ENCODE measurements around the gene SPECC1L. TPM values are rescaled to one million over a fixed set of nuclear protein-coding genes. Genes with fewer than 3 reads are reported as not detected.

SPECC1L gene
- total and polyA plus RNA-seq, 10 donors: 5.0 to 65.4 (median 41.5) TPM

GRCh38 chr22:24451162-24451561 lies 180.5 kb downstream of the SPECC1L start:
- H3K4me3 ChIP-seq: no peak overlapping the region
- no peaks in the 10 kb centered on the region for H3K27me3 ChIP-seq (replicated peaks in 1 of 7)
- intact Hi-C loops (cut with DNase I; ENCODE audit: low total_unique reads): no loop called here
- H3K9me3 ChIP-seq: peaks cover 0 to 14% (median 7%) of the 10 kb centered on the region in 8 donors
- H3K36me3 ChIP-seq: no peaks in the 10 kb centered on the region
- DNase-seq: no peak
- peak overlapping the region in 3 of 8 donors; percentile 3 to 48 (median 26) for H3K27ac ChIP-seq
- peaks cover 0 to 41% (median 24%) of the 10 kb centered on the region in 6 donors for H3K4me1 ChIP-seq
- no peak for TF ChIP-seq POLR2A (IDR thresholded peaks at IDR 0.05)

GRCh38 chr22:24453853-24454252 lies 183.2 kb downstream of the SPECC1L start:
- intact Hi-C loops (cut with DNase I; ENCODE audit: low total_unique reads): no loop called here

DNA sequence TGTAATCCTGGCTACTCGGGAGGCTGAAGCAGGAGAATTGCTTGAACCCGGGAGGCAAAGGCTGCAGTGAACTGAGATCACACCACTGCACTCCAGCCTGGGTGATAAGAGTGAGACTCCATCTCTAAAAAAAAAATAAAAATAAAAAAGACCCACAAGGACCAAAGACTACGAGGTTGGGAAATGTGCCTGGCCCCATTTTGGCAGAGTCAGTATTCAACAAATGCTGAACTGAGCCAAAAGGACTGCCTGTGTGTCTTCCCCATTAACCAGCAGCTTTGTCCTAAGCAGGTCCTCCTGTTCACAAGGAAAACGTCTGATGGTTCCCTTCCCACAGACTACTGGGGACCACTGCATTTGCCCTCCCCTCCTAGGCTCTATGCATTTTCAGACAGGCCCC lies 184.4 kb downstream of the SPECC1L start:
- peaks cover 0 to 35% (median 28%) of the 10 kb centered on the region in 6 donors for H3K4me1 ChIP-seq
- H3K9me3 ChIP-seq: peaks cover 0 to 14% (median 7%) of the 10 kb centered on the region in 8 donors
- no peaks in the 10 kb centered on the region for H3K27me3 ChIP-seq (replicated peaks in 1 of 7)
- H3K4me3 ChIP-seq: no peak overlapping the region
- TF ChIP-seq, protein P1, sequence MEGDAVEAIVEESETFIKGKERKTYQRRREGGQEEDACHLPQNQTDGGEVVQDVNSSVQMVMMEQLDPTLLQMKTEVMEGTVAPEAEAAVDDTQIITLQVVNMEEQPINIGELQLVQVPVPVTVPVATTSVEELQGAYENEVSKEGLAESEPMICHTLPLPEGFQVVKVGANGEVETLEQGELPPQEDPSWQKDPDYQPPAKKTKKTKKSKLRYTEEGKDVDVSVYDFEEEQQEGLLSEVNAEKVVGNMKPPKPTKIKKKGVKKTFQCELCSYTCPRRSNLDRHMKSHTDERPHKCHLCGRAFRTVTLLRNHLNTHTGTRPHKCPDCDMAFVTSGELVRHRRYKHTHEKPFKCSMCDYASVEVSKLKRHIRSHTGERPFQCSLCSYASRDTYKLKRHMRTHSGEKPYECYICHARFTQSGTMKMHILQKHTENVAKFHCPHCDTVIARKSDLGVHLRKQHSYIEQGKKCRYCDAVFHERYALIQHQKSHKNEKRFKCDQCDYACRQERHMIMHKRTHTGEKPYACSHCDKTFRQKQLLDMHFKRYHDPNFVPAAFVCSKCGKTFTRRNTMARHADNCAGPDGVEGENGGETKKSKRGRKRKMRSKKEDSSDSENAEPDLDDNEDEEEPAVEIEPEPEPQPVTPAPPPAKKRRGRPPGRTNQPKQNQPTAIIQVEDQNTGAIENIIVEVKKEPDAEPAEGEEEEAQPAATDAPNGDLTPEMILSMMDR (IDR thresholded peaks at IDR 0.05 in 8 of 11, conservative IDR thresholded peaks at IDR 0.05 in 3 of 11): no peak
- TF ChIP-seq POLR2A (IDR thresholded peaks at IDR 0.05) (no peak), POLR2AphosphoS5 (IDR thresholded peaks at IDR 0.05) (no peak)
- H3K27ac ChIP-seq: peak overlapping the region in 3 of 8 donors; percentile 4 to 48 (median 47)
- intact Hi-C loops (cut with DNase I; ENCODE audit: low total_unique reads): no loop called here
- 70 to 83% (median 79%) methylated on average over 4 of the region's 4 CpGs for WGBS, 5 donors
- H3K36me3 ChIP-seq: no peaks in the 10 kb centered on the region
- no peak for DNase-seq

More at GRCh38 chr22:24453853-24454252, 183.2 kb downstream of the SPECC1L start:
- whole genome bisulfite sequencing, 5 donors: 76 to 92% (median 83%) methylated on average over 1 of the region's 1 CpG
- Histone ChIP-seq H3K9me3 (peaks cover 0 to 14% (median 7%) of the 10 kb centered on the region in 8 donors), H3K36me3 (no peaks in the 10 kb centered on the region), H3K27ac (no peak overlapping the region), H3K27me3 (replicated peaks in 1 of 7) (no peaks in the 10 kb centered on the region), H3K4me3 (no peak overlapping the region), H3K4me1 (peaks cover 0 to 40% (median 25%) of the 10 kb centered on the region in 6 donors)
- TF ChIP-seq POLR2A (IDR thresholded peaks at IDR 0.05) (no peak), POLR2AphosphoS5 (IDR thresholded peaks at IDR 0.05) (no peak)
- TF ChIP-seq, protein P1 (IDR thresholded peaks at IDR 0.05 in 8 of 11, conservative IDR thresholded peaks at IDR 0.05 in 3 of 11): no peak
- no peak for DNase-seq

DNA sequence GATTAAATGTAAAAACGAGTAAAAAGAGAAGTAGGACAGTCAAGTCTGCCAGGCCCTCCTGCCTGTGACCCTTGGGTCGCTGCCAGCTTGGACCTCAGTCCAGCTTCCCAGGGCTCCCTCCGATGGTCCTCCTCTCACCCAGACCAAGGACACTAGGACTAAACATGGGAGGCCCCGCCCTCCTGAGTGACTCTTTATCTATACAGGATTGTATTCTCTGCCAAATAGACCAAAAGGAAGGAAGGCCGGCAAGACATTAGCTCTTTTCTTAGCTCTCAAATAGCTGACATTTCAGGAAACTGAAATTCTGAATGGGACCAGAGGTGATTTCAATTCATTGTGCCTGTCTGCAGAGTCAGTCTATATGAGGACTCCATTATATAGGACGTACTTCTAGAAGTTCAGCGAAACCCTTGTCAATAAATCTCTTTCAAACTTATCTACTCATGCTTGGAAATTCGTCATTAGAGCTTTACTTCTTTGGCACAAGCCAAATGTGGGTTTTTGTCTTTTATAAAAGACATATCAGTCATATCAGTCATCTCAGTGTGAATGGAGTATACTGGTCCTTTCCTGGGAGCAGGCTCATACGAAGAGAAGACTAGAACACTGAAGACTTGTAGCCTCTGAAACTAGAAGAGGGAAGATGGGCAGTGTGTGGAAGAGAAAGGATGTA lies 185.3 kb downstream of the SPECC1L start:
- intact Hi-C loops (cut with DNase I; ENCODE audit: low total_unique reads): no loop called here
- peaks cover 0 to 35% (median 28%) of the 10 kb centered on the region in 6 donors for H3K4me1 ChIP-seq
- TF ChIP-seq, protein P1 (IDR thresholded peaks at IDR 0.05 in 8 of 11, conservative IDR thresholded peaks at IDR 0.05 in 3 of 11): no peak
- TF ChIP-seq POLR2AphosphoS5 (IDR thresholded peaks at IDR 0.05) (peak in 1 of 3 donors; percentile 63), POLR2A (IDR thresholded peaks at IDR 0.05) (no peak)
- H3K36me3 ChIP-seq: no peaks in the 10 kb centered on the region
- H3K4me3 ChIP-seq: no peak overlapping the region
- no peaks in the 10 kb centered on the region for H3K27me3 ChIP-seq (replicated peaks in 1 of 7)
- peaks cover 0 to 13% (median 7%) of the 10 kb centered on the region in 8 donors for H3K9me3 ChIP-seq
- peak overlapping the region in 5 of 8 donors; percentile 4 to 48 (median 43) for H3K27ac ChIP-seq
- DNase-seq: no peak
- WGBS, 5 donors: 36 to 54% (median 48%) methylated on average over 9 of the region's 9 CpGs
